GM19099 (cell line): ENCODE data around the gene LRRC59.
A peak's percentile ranks its signal among the peaks of the same experiment; 100 is the strongest.

Experiments
- POLR2A ChIP-seq: IDR thresholded peaks from 3 replicates; pipeline ENCODE4 v1.6.1; 2011; ENCODE audit warnings: low read depth; ENCODE audit not compliant: insufficient read length; ENCODE audit errors: extremely low read depth

Gene LRRC59

DNA sequence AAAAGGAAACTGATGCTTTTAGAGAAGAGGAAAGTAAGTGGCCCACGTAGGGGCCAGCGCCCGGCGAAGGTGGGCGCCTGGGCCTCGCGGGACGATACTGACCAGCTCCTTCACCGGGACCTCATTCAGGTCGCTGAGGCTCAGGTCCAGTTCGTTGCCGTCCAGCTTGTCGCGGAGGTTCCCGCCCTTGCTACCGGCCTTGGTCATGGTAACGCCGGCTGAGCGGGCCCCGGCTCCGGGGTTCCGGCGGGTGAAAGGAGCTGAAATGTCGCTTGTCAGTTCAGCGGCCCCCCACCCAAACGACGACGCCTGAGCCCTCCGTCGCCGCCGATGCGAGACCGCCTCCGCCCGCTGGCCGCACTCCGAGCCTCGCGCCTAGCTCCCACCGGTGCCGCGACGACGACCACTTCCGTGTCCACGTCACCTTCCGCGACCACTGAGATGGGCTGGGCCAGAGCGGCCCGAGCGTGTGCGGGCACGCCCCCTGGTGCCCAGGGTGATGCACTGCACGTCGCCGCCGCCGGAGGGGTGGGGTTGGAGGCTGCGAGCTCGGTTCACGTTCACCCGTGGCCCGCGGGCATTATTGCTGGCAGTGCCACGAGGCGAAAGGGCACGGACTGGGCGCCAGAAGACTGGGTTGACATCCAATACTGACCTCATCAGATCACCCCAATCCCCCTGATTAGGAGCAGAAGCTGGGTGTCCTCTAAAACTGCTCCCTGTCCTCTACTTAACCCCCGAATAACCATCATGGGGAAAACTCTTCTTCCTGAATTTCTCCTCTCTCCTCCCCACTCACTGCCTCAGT is at the start of gene LRRC59:
LRRC59 (minus strand) TSS at position 413 of the 808 bp plus-strand sequence; CDS start at position 207, 206 bp downstream.
- TF ChIP-seq POLR2A, result peak; percentile 93

DNA sequence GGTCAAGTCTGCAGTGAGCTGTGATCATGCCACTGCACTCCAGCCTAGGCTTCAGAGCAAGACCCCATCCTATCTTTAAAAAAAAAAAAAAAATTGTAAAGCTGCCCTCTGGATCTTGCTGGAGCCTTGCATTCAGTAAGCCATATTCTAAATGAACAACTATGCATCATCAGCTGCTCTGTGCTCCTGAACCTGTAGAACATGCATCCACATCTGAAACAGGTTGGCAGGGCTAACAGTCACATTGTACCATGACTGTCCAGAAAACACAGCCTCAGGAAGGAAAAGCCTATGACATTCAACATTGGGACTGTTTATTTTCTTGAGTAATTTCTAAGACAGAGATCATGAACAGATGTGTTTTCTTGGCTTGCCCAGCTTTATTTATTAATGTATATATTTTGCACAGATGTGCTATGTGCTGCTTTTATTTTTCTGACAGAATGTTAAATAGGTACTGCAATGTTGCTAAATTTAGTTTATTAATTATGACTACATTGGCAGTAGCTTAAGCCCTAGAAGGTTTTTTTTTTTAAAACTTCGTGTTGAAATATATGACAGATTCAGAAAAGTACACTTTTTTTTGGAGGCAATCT is 48.5 kb upstream of the LRRC59 start:
- no peak for TF ChIP-seq POLR2A

DNA sequence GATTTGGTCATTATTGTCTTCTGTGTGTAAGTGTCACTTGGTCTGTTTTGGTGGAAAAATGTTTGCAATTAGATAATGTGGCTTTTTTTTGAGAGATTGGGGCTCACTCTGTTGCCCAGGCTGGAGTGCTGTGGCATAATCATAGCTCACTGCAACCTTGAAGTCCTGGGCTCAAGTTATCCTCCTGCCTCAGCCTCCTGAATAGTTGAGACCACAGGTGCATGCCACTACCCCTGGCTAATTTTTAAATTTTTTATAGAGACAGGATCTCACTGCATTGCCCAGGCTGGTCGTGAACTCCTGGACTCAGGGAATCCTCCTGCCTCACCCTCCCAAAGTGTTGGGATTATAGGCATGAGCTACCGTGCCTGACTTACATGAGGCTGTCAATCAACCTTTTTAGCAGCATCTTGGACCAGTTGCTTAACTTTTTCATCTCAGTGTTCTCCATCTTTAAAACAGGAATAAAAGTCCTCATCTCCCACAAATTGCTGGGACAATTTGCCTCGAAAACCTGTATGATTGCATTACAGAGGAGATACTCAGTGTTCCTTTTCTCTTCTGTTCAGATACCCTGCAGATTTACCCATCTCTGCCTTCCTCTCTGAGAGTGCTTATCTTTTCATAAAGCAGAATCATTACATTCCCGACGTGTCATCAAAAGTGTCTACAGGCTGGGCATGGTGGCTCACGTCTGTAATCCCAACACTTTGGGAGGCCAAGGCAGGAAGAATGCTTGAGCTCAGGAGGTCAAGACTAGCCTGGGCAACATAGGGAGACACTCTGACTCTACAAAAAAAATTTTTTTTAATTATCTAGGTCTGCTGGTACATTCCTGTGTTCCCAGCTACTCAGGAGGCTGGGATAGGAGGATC is 47.8 kb upstream of the LRRC59 start:
- TF ChIP-seq POLR2A, result no peak

DNA sequence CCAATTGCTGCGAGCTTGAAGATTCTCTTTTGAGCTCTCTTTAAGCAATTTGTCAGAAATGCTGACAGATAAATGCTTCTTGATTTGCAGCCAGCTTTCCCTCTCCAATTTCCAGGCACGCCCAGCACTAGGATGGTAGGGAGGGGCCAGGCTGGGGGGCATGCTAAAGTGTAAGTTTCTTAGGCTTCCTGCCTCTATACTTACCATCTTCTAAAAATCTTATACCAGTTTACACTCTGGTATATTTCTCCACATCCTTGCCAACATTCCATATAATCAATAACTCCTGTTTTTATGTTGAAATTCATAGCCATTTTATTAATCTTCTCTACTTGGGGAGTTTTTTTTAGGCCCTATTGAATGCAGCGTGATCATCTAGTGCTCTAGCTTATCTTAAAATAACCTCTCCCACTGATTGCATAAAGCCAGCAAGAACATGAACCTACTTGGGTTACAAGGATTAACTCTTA is 46.2 kb upstream of the LRRC59 start:
- no peak for TF ChIP-seq POLR2A

DNA sequence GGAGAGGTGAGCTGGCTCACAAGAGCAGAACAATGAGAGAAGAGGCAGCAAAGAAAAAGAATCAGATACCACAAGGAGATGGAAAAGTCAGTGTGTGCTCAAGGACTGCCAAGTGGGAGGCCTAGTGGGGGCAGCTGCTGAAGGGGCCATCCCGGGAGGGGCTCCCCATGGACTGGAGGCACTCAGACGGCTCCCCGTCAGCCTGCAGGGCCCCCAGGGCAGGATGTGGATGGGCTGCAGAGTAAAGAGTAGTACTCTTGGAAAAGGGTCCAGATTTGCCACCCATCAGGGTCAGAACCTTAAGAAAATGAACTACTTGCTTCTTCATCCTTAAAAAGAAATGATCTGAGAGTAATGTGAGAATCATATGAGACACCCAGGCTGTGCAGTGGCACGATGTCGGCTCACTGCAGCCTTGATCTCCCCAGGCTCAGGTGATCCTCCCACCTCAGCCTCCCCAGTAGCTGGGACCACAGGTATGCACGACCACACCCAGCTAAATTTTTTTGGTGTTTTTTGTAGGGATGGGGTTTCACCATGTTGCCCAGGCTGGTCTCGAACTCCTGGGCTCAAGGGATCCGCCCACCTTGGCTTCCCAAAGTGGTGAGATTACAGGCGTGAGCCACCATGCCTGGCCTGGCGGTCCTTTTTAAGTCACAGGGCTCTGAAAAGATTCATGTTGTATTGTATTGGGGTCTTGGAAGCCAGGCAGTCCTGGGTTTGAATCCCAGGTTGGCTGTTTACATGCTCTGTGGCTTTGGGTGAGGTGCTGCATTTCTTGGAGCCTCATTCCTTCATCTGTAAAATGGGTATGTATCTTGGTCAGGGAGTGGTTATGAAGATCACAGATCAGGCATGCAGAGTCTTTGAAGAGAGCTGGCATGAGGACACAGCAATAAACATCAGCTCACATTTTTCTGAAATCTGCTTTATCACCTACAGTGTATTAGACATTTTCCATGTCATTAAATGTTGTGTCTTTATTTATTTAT is 43.8 kb upstream of the LRRC59 start:
- no peak for TF ChIP-seq POLR2A

DNA sequence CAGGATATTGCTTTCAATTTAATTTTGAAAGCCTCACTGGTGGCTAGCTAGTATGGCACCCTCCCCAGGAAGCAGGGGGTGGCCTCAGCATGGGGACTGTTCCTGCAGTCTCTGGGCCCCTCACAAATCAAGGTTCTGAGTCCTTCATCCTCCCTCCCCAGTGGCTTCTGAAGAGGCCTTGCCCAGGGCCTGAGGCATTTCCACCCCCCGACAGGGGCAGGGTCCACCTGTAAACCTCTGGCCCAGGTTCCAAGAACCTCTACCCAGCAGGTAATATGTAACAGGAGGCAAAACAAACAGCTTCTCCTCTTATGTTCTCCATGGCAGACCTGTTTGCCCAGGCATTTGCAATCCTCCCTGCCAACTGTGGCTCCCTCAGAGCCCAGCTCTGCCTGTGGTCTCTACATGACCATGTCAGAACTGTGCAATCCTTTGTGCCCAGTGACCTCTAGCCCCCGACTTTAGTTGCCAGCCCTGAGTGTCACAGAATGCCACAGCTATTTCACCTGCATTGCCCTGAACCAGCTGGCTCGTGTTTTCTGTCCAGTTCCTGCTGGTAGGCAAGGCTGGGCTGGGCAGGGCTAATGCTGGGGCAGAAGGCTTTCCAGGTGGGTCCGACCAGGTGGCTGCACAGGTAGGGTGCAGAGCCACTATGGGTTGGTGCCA is 43.0 kb upstream of the LRRC59 start:
- no peak for TF ChIP-seq POLR2A

DNA sequence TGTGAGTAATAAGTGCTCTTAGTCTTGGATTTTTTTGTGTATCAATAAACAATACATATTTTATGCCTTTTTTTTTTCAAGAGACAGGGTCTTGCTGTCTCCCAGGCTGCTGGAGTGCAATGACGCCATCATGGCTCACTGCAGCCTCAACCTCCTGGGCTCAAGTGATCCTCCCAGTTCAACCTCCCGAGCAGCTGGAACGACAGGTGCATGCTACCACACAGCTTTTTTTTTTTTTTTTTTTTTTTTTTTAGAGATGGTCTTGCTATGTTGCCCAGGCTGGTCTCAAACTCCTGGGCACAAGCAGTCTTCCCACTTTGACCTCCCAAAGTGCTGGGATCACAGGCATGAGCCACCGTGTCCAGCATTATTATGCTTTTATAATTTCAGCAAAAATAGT is 41.7 kb upstream of the LRRC59 start:
- no peak for TF ChIP-seq POLR2A

DNA sequence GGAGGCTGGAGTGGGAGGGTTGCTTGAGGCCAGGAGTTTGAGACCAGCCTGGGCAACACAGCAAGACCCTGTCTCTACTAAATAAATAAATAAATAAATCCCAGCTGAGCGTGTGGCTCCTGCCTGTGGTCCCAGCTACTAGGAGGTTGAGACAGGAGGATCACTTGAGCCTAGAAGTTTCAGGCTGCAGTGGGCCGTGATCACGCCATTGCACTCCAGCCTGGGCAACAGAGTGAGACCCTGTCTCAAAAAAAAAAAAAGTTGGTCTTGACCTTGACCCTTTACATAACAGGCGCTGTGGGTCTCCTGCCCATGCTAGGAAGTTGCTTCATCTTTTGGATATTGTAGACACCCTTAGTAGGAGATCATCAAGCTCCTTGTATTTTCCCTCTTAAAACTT is 40.1 kb upstream of the LRRC59 start:
- TF ChIP-seq POLR2A, result no peak

DNA sequence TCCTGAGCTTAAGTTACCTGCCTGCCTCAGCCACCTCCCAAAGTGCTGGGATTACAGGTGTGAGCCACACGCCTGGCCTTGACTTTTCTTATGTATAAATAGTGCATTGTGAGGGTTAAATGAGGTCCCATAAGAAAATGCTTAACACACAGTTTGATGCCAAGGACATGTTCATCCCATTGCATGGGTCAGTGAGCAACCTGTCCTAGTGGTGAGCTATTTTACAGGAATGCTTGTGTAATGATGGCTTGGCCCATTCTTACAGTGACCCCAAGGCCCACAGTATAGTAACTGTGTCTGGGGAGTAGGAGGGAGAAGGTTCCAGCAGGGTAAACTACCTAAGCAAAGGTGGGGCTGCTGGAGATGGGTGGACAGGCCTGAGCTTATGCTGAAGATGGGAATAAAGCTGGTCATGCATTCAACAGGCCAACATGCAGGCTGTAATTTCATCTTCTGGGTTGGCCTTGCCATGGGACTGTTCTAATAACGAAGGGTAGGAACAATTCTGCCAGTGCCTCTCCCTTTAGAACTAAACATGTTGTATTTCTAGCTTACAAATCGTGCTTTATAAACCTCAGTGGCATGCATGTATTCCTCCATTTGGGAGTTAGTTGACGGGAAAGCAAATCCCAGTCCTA is 34.9 kb upstream of the LRRC59 start:
- no peak for TF ChIP-seq POLR2A

DNA sequence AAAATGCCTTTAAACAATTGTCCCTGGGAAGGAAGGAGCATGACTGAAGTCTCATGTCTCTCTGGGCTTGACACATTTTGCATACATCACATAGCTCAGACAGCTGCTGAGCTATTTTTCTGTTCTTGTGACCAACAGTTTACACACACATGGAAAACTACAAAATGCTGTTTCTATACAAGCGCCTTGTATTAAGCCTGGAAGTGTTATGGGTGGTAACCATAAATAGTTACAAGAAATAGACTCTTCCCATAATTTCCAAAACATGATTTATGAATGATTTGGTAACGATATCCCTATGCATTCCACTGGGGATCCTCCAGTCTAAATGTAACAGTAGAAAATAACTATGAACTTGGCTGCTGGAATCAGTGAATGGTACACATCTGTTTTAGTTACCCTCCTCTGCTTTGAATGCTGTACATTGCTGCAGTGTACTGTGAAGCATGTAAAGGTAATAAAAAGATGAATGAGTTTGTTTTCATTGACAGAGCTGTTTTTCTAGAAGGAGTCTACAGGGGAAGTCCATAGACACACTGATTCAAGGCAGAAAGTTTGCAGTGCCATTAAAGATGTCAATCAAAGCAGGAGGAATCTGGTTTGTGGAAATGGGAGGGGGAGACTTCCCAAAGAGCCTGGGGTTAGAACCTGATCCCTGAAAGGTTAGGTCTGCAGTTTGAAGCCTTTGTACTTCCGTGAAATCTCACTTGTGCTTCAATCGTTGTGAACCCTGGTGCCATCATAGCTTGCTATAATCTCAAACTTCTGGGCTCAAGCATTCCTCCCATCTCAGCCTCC is 33.7 kb upstream of the LRRC59 start:
- TF ChIP-seq POLR2A, result no peak

DNA sequence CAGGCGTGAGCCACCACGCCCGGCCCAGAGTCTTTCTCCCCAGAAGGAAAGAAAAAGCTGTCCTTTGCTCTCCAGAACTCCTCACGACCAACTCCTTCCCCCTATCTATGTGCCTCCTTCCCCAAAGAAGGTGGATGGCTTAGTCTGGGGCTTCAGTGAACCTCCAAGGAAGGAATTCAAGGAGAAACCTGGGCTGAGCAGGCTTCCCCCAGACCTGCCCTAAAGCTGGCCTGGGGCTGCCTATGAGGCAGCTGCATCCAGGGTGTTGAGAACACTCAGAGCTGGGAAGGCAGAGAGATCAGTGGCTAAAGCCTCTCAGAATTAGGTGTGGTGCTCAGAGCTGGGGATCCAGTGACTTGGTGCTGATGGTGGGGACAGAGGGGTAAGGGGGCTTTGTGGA is 32.5 kb upstream of the LRRC59 start:
- no peak for TF ChIP-seq POLR2A

DNA sequence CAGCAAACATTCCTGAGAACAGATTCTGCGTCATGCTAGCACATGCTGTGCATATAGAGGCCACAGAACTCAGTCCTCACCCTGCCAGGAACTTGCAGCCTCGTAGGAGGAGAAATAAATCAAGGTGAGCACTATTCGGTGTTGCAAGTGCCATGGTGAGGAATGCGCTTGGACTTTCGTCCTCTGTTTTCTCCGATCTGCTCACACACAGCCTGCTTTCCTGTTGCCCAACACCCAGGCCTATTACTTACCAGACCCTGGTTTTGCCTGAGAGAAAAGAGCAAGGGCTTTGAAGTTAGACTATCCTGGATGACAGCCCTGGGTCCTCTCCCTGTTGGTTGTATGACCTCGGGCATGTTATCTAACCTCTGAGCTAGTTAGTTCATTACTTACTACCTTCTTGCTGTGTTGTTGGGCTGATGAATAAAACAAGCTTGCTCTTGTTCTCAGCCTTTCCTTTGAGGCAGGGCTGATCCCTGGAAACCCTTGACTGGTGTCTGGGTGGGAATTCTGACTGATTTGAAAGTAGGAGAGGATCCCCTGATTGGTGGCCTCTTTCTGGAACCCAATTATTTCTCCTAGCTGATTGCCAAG is 31.6 kb upstream of the LRRC59 start:
- TF ChIP-seq POLR2A, result no peak
